ENCODE measurements around the gene FKBP8. TPM values are rescaled to one million over a fixed set of nuclear protein-coding genes. Genes with fewer than 3 reads are reported as not detected.
A peak's percentile ranks its signal among the peaks of the same experiment; 100 is the strongest.

Gene FKBP8
- total RNA-seq, 1 experiment from 2014 or later = 243 TPM

DNA sequence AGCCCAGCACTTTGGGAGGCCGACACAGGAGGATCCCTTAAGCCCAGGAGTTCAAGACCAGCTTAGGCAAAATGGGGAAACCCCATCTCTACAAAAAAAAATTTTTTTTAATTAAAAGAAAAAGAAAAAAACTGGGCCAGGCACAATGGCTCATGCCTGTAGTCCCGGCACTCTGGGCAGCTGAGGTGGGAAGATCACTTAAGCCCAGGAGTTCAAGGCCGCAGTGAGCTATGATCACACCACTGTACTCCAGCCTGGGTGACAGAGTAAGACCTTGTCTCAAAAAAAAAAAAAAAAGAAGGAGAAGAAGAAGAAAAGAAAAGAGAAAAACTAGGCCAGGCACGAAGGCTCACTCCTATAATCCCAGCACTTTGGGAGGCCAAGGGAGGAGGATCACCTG lies 25.8 kb downstream of the FKBP8 start:
- H3K9me3 ChIP-seq (ENCODE audit: low read length) = no peaks in the 10 kb centered on the region
- no peak overlapping the region for H3K9ac ChIP-seq (ENCODE audit: low read length)
- H3K4me1 ChIP-seq (ENCODE audit: insufficient read depth, low read length) = peaks cover 24% of the 10 kb centered on the region
- no peak for TF ChIP-seq EZH2 (IDR thresholded peaks at IDR 0.05; ENCODE audit: low read length, unreplicated experiment)
- no peak for TF ChIP-seq EZH2phosphoT487 (IDR thresholded peaks at IDR 0.05; ENCODE audit: borderline replicate concordance, low read length)
- TF ChIP-seq, protein P1, sequence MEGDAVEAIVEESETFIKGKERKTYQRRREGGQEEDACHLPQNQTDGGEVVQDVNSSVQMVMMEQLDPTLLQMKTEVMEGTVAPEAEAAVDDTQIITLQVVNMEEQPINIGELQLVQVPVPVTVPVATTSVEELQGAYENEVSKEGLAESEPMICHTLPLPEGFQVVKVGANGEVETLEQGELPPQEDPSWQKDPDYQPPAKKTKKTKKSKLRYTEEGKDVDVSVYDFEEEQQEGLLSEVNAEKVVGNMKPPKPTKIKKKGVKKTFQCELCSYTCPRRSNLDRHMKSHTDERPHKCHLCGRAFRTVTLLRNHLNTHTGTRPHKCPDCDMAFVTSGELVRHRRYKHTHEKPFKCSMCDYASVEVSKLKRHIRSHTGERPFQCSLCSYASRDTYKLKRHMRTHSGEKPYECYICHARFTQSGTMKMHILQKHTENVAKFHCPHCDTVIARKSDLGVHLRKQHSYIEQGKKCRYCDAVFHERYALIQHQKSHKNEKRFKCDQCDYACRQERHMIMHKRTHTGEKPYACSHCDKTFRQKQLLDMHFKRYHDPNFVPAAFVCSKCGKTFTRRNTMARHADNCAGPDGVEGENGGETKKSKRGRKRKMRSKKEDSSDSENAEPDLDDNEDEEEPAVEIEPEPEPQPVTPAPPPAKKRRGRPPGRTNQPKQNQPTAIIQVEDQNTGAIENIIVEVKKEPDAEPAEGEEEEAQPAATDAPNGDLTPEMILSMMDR (conservative IDR thresholded peaks at IDR 0.05; ENCODE audit: low read depth, low read length) = no peak
- no peaks in the 10 kb centered on the region for H3K27me3 ChIP-seq (ENCODE audit: low read length)
- ChIA-PET CTCF (no interaction called here), POLR2A (ENCODE audit: unreplicated experiment) (no interaction called here)
- H3K4me3 ChIP-seq (ENCODE audit: low read length) = no peak overlapping the region
- DNase-seq = no peak
- no peaks in the 10 kb centered on the region for H3F3A ChIP-seq (ENCODE audit: low read length, unreplicated experiment)
- no peak for ATAC-seq
- H4K20me1 ChIP-seq (ENCODE audit: low read length) = peaks cover 69% of the 10 kb centered on the region
- H3K27ac ChIP-seq (ENCODE audit: low read length) = no peak overlapping the region
- intact Hi-C loops (cut with micrococcal nuclease) = no loop called here
- no peak overlapping the region for H2AFZ ChIP-seq (ENCODE audit: low read length)
- BruUV-seq (replicated peaks) = no TSS peak
- no peak overlapping the region for H3K4me2 ChIP-seq (ENCODE audit: low read length)
- peaks cover 88% of the 10 kb centered on the region for H3K79me2 ChIP-seq (ENCODE audit: low read length)
- H3K36me3 ChIP-seq (ENCODE audit: low read depth, low read length) = 0 out of 2 replicates have a peak, but pooled peaks cover 3% of the 10 kb centered on the region
- no peaks in the 10 kb centered on the region for H3K9me2 ChIP-seq (replicated peaks; ENCODE audit: low read length)

DNA sequence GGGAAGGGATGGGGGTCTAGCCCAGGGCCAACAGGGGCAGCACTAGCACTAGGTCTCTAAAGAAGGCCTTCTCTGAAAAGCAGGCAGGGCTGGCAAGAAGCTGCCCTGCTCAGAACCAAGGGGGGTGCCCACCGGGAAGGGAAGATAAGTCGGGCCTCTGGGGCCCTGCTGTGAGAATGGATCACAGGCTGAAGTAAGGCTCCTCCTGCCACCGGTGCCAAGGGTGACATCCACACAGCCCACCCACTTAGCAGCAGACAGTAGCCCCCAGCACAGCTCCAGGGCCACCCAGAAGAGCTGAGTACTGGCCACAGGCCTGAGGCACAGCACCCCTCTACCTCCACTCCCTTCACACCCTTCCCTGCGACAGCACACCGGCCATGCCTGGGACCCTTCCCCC lies 27.4 kb downstream of the FKBP8 start:
- TF ChIP-seq, protein P1 (conservative IDR thresholded peaks at IDR 0.05; ENCODE audit: low read depth, low read length) = no peak
- TF ChIP-seq EZH2 (IDR thresholded peaks at IDR 0.05; ENCODE audit: low read length, unreplicated experiment) = no peak
- no peak for TF ChIP-seq EZH2phosphoT487 (IDR thresholded peaks at IDR 0.05; ENCODE audit: borderline replicate concordance, low read length)
- H3K79me2 ChIP-seq (ENCODE audit: low read length) = peaks cover 94% of the 10 kb centered on the region
- no TSS peak for BruUV-seq (replicated peaks)
- H3K4me3 ChIP-seq (ENCODE audit: low read length) = no peak overlapping the region
- no peaks in the 10 kb centered on the region for H3F3A ChIP-seq (ENCODE audit: low read length, unreplicated experiment)
- ChIA-PET POLR2A (ENCODE audit: unreplicated experiment) (no interaction called here), CTCF (no interaction called here)
- H3K27me3 ChIP-seq (ENCODE audit: low read length) = no peaks in the 10 kb centered on the region
- DNase-seq (no peak), ATAC-seq (no peak)
- H3K9me2 ChIP-seq (replicated peaks; ENCODE audit: low read length) = no peaks in the 10 kb centered on the region
- no peak overlapping the region for H3K27ac ChIP-seq (ENCODE audit: low read length)
- H3K4me2 ChIP-seq (ENCODE audit: low read length) = no peak overlapping the region
- peaks cover 73% of the 10 kb centered on the region for H4K20me1 ChIP-seq (ENCODE audit: low read length)
- no peaks in the 10 kb centered on the region for H3K9me3 ChIP-seq (ENCODE audit: low read length)
- intact Hi-C loops (cut with micrococcal nuclease) = no loop called here
- H3K4me1 ChIP-seq (ENCODE audit: insufficient read depth, low read length) = peaks cover 23% of the 10 kb centered on the region
- no peak overlapping the region for H2AFZ ChIP-seq (ENCODE audit: low read length)
- H3K36me3 ChIP-seq (ENCODE audit: low read depth, low read length) = 0 out of 2 replicates have a peak, but pooled peaks cover 3% of the 10 kb centered on the region
- no peak overlapping the region for H3K9ac ChIP-seq (ENCODE audit: low read length)

DNA sequence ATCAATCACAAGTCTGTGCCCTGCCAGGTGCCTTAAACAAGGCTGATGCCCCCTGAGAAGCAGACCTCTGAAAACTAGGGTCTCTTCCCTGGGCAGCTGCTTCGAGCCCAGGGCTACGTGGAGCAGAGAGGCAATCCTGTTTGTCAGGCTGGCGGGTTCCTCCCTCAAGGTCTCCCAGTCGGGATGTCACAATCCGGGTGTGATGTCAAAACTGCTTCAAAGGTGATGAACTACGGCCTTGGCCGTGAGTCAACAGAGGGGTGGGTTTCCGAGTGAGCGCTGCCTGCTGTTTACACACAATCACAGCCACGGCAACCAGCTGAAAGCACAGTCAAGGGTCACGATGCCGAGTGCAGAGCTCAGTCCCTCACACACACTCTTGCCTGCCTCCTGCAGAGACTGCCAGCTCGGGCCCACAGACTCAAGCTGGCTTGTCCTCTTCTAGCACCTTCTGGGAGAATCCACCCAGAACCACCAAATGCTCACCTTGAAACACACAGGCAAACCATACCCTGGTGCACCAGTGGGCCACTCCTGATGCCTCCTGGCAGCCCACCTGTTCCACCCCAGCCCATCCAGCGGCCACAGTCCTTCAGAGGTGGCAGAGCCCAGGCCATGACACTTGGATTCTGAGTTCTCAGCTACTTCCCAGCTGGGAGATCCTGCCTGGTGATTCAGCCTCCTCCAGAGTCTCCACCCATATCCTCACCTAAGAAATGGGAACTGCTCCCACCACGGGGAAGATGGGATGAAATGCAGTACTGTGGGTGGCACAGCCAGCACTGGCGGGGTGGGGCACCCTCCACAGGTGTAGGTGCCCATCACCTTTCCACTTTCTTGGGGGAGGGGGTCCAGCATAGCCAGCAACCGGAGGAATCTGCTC lies 28.3 kb downstream of the FKBP8 start:
- H3K4me1 ChIP-seq (ENCODE audit: insufficient read depth, low read length) = peaks cover 23% of the 10 kb centered on the region
- intact Hi-C loops (cut with micrococcal nuclease) = no loop called here
- no peak overlapping the region for H2AFZ ChIP-seq (ENCODE audit: low read length)
- peaks cover 98% of the 10 kb centered on the region for H3K79me2 ChIP-seq (ENCODE audit: low read length)
- H3K9ac ChIP-seq (ENCODE audit: low read length) = no peak overlapping the region
- BruUV-seq (replicated peaks) = no TSS peak
- no peak overlapping the region for H3K4me3 ChIP-seq (ENCODE audit: low read length)
- peak; percentile 43; the same call in 1 of the 2 replicates for ATAC-seq
- H3K36me3 ChIP-seq (ENCODE audit: low read depth, low read length) = 0 out of 2 replicates have a peak, but pooled peaks cover 3% of the 10 kb centered on the region
- no peaks in the 10 kb centered on the region for H3K9me3 ChIP-seq (ENCODE audit: low read length)
- H3K27ac ChIP-seq (ENCODE audit: low read length) = no peak overlapping the region
- POLR2A ChIA-PET (ENCODE audit: unreplicated experiment) = no interaction called here
- peak; percentile 35 for DNase-seq
- H3F3A ChIP-seq (ENCODE audit: low read length, unreplicated experiment) = no peaks in the 10 kb centered on the region
- CTCF ChIA-PET = no interaction called here
- H3K27me3 ChIP-seq (ENCODE audit: low read length) = no peaks in the 10 kb centered on the region
- no peak overlapping the region for H3K4me2 ChIP-seq (ENCODE audit: low read length)
- H4K20me1 ChIP-seq (ENCODE audit: low read length) = peaks cover 75% of the 10 kb centered on the region
- no peaks in the 10 kb centered on the region for H3K9me2 ChIP-seq (replicated peaks; ENCODE audit: low read length)
- TF ChIP-seq EZH2 (IDR thresholded peaks at IDR 0.05; ENCODE audit: low read length, unreplicated experiment) (no peak), EZH2phosphoT487 (IDR thresholded peaks at IDR 0.05; ENCODE audit: borderline replicate concordance, low read length) (no peak)
- TF ChIP-seq, protein P1 (conservative IDR thresholded peaks at IDR 0.05; ENCODE audit: low read depth, low read length) = no peak

All from PC-3 (cell line).